Naive thymus-derived CD4-positive, alpha-beta T cell (primary cell): Measurements from ENCODE around the gene EPRS1. TPM values are rescaled to one million over a fixed set of nuclear protein-coding genes. Genes with fewer than 3 reads are reported as not detected.

Source experiments
- ATAC-seq: fragments of 150-1000 bp; cut with Tn5 transposase; 2 replicates; pipeline ENCODE4 v1.10.0; 2021; ENCODE audit warnings: mild to moderate bottlenecking, moderate library complexity
- CTCF ChIA-PET: fragments of 350-600 bp; sonication (Branson Sonifier 250); formaldehyde crosslinking; loops from one replicate; lab custom pipeline; 2021; ENCODE audit warnings: antibody characterized with exemption; lab: Charles Lee
- POLR2A ChIA-PET: fragments of 350-600 bp; sonication (Branson Sonifier 250); formaldehyde crosslinking; loops from one replicate; lab custom pipeline; 2021; ENCODE audit warnings: antibody characterized with exemption, inconsistent platforms; lab: Charles Lee
- DNase-seq, 9 donors: peaks; one replicate each; pipeline versions ENCODE4 v3.0.0 to v3.0.0-alpha.2; 2020 to 2022; ENCODE audit warnings: mixed read lengths in 1 of 9
- H3K27ac ChIP-seq: one replicate; pipeline ENCODE4 v1.7.0; 2013; ENCODE audit warnings: mild to moderate bottlenecking, low read depth, low read length, moderate library complexity
- H3K27me3 ChIP-seq, 2 donors: one replicate each; pipeline ENCODE4 v1.7.0; 2013; ENCODE audit warnings: low read length in 2 of 2, mild to moderate bottlenecking in 2 of 2, moderate library complexity in 2 of 2; ENCODE audit not compliant: control insufficient read depth in 2 of 2, insufficient read depth in 2 of 2
- H3K36me3 ChIP-seq, 3 experiments: 1 replicate in 2 of 3; 2 replicates in 1 of 3; pipeline ENCODE4 v1.7.0; 2013; ENCODE audit warnings: low read length in 3 of 3, mild to moderate bottlenecking in 3 of 3, moderate library complexity in 1 of 3; ENCODE audit not compliant: insufficient read depth in 3 of 3, control insufficient read depth in 2 of 3
- H3K4me1 ChIP-seq, 2 donors: one replicate each; pipeline ENCODE4 v1.7.0; 2013; ENCODE audit warnings: low read length in 2 of 2, mild to moderate bottlenecking in 2 of 2, moderate library complexity in 1 of 2; ENCODE audit not compliant: control insufficient read depth in 2 of 2, insufficient read depth in 2 of 2
- H3K4me3 ChIP-seq: 2 replicates; pipeline ENCODE4 v1.7.0; 2013; ENCODE audit warnings: mild to moderate bottlenecking, low read length
- H3K9me3 ChIP-seq, 3 experiments: 1 replicate in 2 of 3; 2 replicates in 1 of 3; pipeline ENCODE4 v1.7.0; 2013; ENCODE audit warnings: low read length in 3 of 3; ENCODE audit not compliant: control insufficient read depth in 2 of 3
- H3K27ac Mint-ChIP-seq, 9 donors: one replicate each; pipeline ENCODE4 v1.8.0; 2020 to 2022; ENCODE audit warnings: mixed read lengths in 9 of 9, mild to moderate bottlenecking in 8 of 9, moderate library complexity in 5 of 9, inconsistent platforms in 2 of 9
- H3K27me3 Mint-ChIP-seq, 5 donors: one replicate each; pipeline ENCODE4 v1.8.0; 2021 to 2022; ENCODE audit warnings: mixed read lengths in 5 of 5, mild to moderate bottlenecking in 1 of 5
- H3K36me3 Mint-ChIP-seq, 5 donors: one replicate each; pipeline ENCODE4 v1.8.0; 2020 to 2022; ENCODE audit warnings: mixed read lengths in 5 of 5, mild to moderate bottlenecking in 3 of 5, inconsistent platforms in 1 of 5
- H3K4me1 Mint-ChIP-seq, 7 donors: one replicate each; pipeline ENCODE4 v1.8.0; 2020 to 2022; ENCODE audit warnings: mixed read lengths in 7 of 7, mild to moderate bottlenecking in 3 of 7, inconsistent platforms in 1 of 7
- H3K4me3 Mint-ChIP-seq, 10 donors: one replicate each; pipeline ENCODE4 v1.8.0; 2020 to 2022; ENCODE audit warnings: mild to moderate bottlenecking in 10 of 10, mixed read lengths in 10 of 10, moderate library complexity in 6 of 10, inconsistent platforms in 2 of 10
- H3K9me3 Mint-ChIP-seq, 11 donors: one replicate each; pipeline ENCODE4 v1.8.0; 2020 to 2022; ENCODE audit warnings: mixed read lengths in 11 of 11, mild to moderate bottlenecking in 4 of 11, inconsistent platforms in 1 of 11, moderate library complexity in 1 of 11
- intact Hi-C, 2 donors: fragments of 100-400 bp; cut with micrococcal nuclease; formaldehyde crosslinking; loops; one replicate each; pipeline ENCODE4 v1.15.1; 2023
- polyA plus RNA-seq, 2 donors: library from polyadenylated mRNA; unstranded; fragments of 300-500 nt; fragmentation: Illumina TruSeq; gene quantifications; one replicate each; pipeline ENCODE4 v1.2.3, GENCODE V29; 2021
- total RNA-seq, 6 experiments: library from RNA in 5 of 6; stranded (reverse) in 5 of 6; gene quantifications; 1 replicate in 5 of 6; 2 replicates in 1 of 6; pipeline ENCODE4 v1.2.3 and lab custom pipeline; 2021 to 2026

EPRS1 gene
- total and polyA plus RNA-seq, 7 experiments from 2014 or later = 39.2 to 130 (median 52.2) TPM

DNA sequence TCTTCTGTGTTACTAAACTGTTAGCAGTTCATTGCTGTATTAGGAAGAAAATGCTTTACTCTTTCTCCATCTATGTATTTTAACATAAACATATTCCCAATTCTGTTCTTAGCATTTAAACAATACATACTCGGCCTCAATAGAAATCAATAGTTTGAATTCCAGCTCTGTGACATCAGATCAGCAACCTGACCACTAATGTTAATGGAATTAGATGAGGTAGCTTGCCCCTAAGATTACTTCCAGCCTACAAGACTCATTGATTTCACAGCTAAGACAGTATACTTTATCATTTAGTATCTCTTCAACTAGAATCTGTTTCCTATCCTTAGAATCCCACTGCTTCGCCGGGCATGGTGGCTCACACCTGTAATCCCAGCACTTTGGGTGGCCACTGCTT, 38.9 kb downstream of the EPRS1 start:
- Mint-ChIP-seq H3K4me1 (peaks cover 0 to 21% (median 0%) of the 10 kb centered on the region in 7 donors), H3K27ac (no peak overlapping the region), H3K36me3 (peaks cover 11 to 51% (median 28%) of the 10 kb centered on the region in 5 donors), H3K27me3 (no peaks in the 10 kb centered on the region), H3K9me3 (no peaks in the 10 kb centered on the region), H3K4me3 (no peak overlapping the region)
- H3K27me3 ChIP-seq = no peaks in the 10 kb centered on the region
- H3K9me3 ChIP-seq = no peaks in the 10 kb centered on the region
- ATAC-seq (no peak), DNase-seq (no peak)
- POLR2A ChIA-PET = no interaction called here
- H3K36me3 ChIP-seq = peaks cover 0 to 82% (median 24%) of the 10 kb centered on the region in 3 experiments
- CTCF ChIA-PET = interaction anchor here (0.6 kb wide), 1 partner anchor 724 kb away, joined by 4 read pairs; no protein-coding TSS in a partner anchor
- no peak overlapping the region for H3K27ac ChIP-seq
- no peak overlapping the region for H3K4me3 ChIP-seq
- intact Hi-C loops = no loop called here
- H3K4me1 ChIP-seq = no peaks in the 10 kb centered on the region

- ChIA-PET POLR2A (no interaction called here), CTCF (no interaction called here)
- H3K9me3 Mint-ChIP-seq = no peaks in the 10 kb centered on the region
- no peak for ATAC-seq
- Histone ChIP-seq H3K4me3 (no peak overlapping the region), H3K36me3 (peaks cover 0 to 75% (median 29%) of the 10 kb centered on the region in 3 experiments), H3K4me1 (no peaks in the 10 kb centered on the region), H3K9me3 (no peaks in the 10 kb centered on the region), H3K27me3 (no peaks in the 10 kb centered on the region), H3K27ac (no peak overlapping the region)
- peaks cover 0 to 15% (median 0%) of the 10 kb centered on the region in 7 donors for H3K4me1 Mint-ChIP-seq
- intact Hi-C loops = no loop called here
- H3K4me3 Mint-ChIP-seq = no peak overlapping the region
- no peak overlapping the region for H3K27ac Mint-ChIP-seq
- DNase-seq = no peak
- no peaks in the 10 kb centered on the region for H3K27me3 Mint-ChIP-seq
- peaks cover 11 to 48% (median 23%) of the 10 kb centered on the region in 5 donors for H3K36me3 Mint-ChIP-seq
These were observed 40.8 kb downstream of the EPRS1 start for GRCh38 chr1:220005489-220005888.

GRCh38 chr1:220003610-220004299, 42.5 kb downstream of the EPRS1 start:
- Mint-ChIP-seq H3K27me3 (no peaks in the 10 kb centered on the region), H3K9me3 (no peaks in the 10 kb centered on the region), H3K36me3 (peaks cover 11 to 54% (median 21%) of the 10 kb centered on the region in 5 donors), H3K4me3 (peak overlapping the region in 1 of 10 donors; percentile 2), H3K4me1 (peaks cover 0 to 15% (median 0%) of the 10 kb centered on the region in 7 donors), H3K27ac (peak overlapping the region in 1 of 9 donors; percentile 68)
- POLR2A ChIA-PET = no interaction called here
- H3K9me3 ChIP-seq = no peaks in the 10 kb centered on the region
- CTCF ChIA-PET = no interaction called here
- H3K27ac ChIP-seq = no peak overlapping the region
- no peaks in the 10 kb centered on the region for H3K27me3 ChIP-seq
- no peaks in the 10 kb centered on the region for H3K4me1 ChIP-seq
- intact Hi-C loops = loop anchor here in 1 of 2 donors (5.0 kb wide), 1 partner anchor 34 kb away; no protein-coding TSS in a partner anchor
- DNase-seq (no peak), ATAC-seq (no peak)
- peaks cover 0 to 73% (median 29%) of the 10 kb centered on the region in 3 experiments for H3K36me3 ChIP-seq
- H3K4me3 ChIP-seq = no peak overlapping the region

- H3K27ac Mint-ChIP-seq = no peak overlapping the region
- no peaks in the 10 kb centered on the region for H3K9me3 Mint-ChIP-seq
- ChIA-PET CTCF (no interaction called here), POLR2A (no interaction called here)
- H3K27me3 Mint-ChIP-seq = no peaks in the 10 kb centered on the region
- peaks cover 0 to 15% (median 0%) of the 10 kb centered on the region in 7 donors for H3K4me1 Mint-ChIP-seq
- DNase-seq = no peak
- peaks cover 11 to 58% (median 21%) of the 10 kb centered on the region in 5 donors for H3K36me3 Mint-ChIP-seq
- peaks cover 0 to 70% (median 29%) of the 10 kb centered on the region in 3 experiments for H3K36me3 ChIP-seq
- no peaks in the 10 kb centered on the region for H3K9me3 ChIP-seq
- H3K4me3 ChIP-seq = no peak overlapping the region
- H3K4me1 ChIP-seq = no peaks in the 10 kb centered on the region
- H3K27me3 ChIP-seq = no peaks in the 10 kb centered on the region
- no peak overlapping the region for H3K27ac ChIP-seq
- intact Hi-C loops = loop anchor here in 1 of 2 donors (5.0 kb wide), 1 partner anchor 34 kb away; no protein-coding TSS in a partner anchor
- H3K4me3 Mint-ChIP-seq = no peak overlapping the region
- no peak for ATAC-seq
These were observed 43.3 kb downstream of the EPRS1 start for GRCh38 chr1:220003015-220003414.

- intact Hi-C loops = loop anchor here in 1 of 2 donors (5.0 kb wide), 1 partner anchor 36 kb away; no protein-coding TSS in a partner anchor
- H3K4me1 Mint-ChIP-seq = peaks cover 0 to 15% (median 0%) of the 10 kb centered on the region in 7 donors
- CTCF ChIA-PET = no interaction called here
- no peaks in the 10 kb centered on the region for H3K9me3 Mint-ChIP-seq
- POLR2A ChIA-PET = no interaction called here
- no peak overlapping the region for H3K4me3 Mint-ChIP-seq
- H3K36me3 ChIP-seq = peaks cover 0 to 69% (median 29%) of the 10 kb centered on the region in 3 experiments
- no peaks in the 10 kb centered on the region for H3K27me3 ChIP-seq
- no peak for DNase-seq
- peaks cover 7 to 64% (median 26%) of the 10 kb centered on the region in 5 donors for H3K36me3 Mint-ChIP-seq
- no peak overlapping the region for H3K4me3 ChIP-seq
- H3K27me3 Mint-ChIP-seq = no peaks in the 10 kb centered on the region
- no peaks in the 10 kb centered on the region for H3K9me3 ChIP-seq
- peak overlapping the region in 1 of 9 donors; percentile 8 for H3K27ac Mint-ChIP-seq
- H3K4me1 ChIP-seq = no peaks in the 10 kb centered on the region
- no peak for ATAC-seq
- no peak overlapping the region for H3K27ac ChIP-seq
These were observed 45.2 kb downstream of the EPRS1 start for GRCh38 chr1:220001095-220001501.

- CTCF ChIA-PET = no interaction called here
- Histone ChIP-seq H3K36me3 (peaks cover 0 to 74% (median 24%) of the 10 kb centered on the region in 3 experiments), H3K4me1 (no peaks in the 10 kb centered on the region), H3K27ac (no peak overlapping the region), H3K4me3 (no peak overlapping the region), H3K9me3 (no peaks in the 10 kb centered on the region), H3K27me3 (no peaks in the 10 kb centered on the region)
- intact Hi-C loops = loop anchor here (5.0 to 10.0 kb wide), 2 partner anchors 37 to 105 kb away; no protein-coding TSS in a partner anchor
- ATAC-seq (no peak), DNase-seq (no peak)
- H3K9me3 Mint-ChIP-seq = no peaks in the 10 kb centered on the region
- peaks cover 0 to 15% (median 0%) of the 10 kb centered on the region in 7 donors for H3K4me1 Mint-ChIP-seq
- H3K36me3 Mint-ChIP-seq = peaks cover 7 to 69% (median 33%) of the 10 kb centered on the region in 5 donors
- no peaks in the 10 kb centered on the region for H3K27me3 Mint-ChIP-seq
- H3K27ac Mint-ChIP-seq = no peak overlapping the region
- H3K4me3 Mint-ChIP-seq = no peak overlapping the region
- POLR2A ChIA-PET = no interaction called here
These were observed 46.5 kb downstream of the EPRS1 start for GRCh38 chr1:219999821-220000220.
